ENCODE data around the gene KCNAB2.
"Not testable (repeated sequence)": the region's sequence is repeated elsewhere in the genome, so short reads cannot be mapped to it uniquely, and the experiment has no call there.

The KCNAB2 gene

DNA sequence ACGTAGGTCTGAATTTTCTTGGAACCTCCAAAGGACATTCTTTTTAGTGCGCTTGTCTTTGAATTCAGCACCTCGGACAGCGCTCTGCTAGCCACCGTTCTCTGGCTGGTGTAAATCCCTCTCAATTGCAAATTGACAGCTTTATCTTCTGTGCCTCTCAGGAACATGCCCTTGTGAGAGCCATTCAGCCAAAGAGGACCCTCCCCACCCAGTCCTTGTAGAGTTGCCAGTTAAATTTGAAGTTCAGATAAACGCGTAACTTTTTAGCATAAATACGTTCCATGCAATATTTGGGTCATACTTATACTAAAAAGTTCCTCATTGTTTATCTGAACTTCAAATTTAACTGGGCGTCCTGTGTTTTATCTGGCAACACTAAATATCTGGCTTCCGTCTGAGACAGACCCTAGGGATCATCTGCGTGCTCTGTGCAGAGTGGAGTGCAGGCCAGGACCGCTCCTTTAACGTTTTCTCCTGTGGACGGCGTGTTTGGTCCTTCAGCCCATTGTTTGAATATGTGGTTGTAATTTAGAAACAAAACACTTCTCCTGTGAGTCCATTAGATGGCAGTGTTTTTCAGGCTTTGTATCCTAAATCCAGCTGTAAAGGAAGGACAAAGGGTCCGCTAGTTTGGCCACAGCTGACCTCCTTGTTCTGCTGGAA is 7.0 kb downstream of the KCNAB2 start:
- DNase-seq (ENCODE audit: low read depth in 4 of 4, low spot score in 1 of 4) = no peak

- no peak for DNase-seq (ENCODE audit: low read depth in 4 of 4, low spot score in 1 of 4)
Measured at GRCh38 chr1:6053206-6053546, 7.5 kb downstream of the KCNAB2 start.

DNA sequence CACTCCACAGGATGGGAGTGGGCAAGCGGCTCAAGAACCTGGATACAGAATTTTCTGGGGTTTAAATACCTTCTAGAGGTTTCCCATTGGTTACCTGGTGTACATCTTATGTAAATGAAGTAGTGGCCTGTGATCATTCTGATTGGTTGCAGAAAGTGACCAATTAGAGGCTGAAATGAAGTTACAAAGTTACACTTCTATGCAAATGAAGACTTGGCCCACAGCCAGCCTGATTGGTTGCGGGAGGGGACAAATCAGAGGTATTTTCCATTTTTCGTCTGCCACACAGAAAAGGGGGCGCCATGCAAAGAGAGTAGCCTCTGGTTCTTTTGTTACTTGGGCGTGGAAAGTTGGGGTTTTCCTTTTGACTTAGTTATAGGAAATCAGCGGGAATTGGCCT is 8.9 kb downstream of the KCNAB2 start:
- no peak for DNase-seq (ENCODE audit: low read depth in 4 of 4, low spot score in 1 of 4)

GRCh38 chr1:6056572-6056948 is 10.9 kb downstream of the KCNAB2 start:
- DNase-seq (ENCODE audit: low read depth in 4 of 4, low spot score in 1 of 4) = no peak

GRCh38 chr1:6057170-6057845 is 11.6 kb downstream of the KCNAB2 start:
- no peak for DNase-seq (ENCODE audit: low read depth in 4 of 4, low spot score in 1 of 4)

DNA sequence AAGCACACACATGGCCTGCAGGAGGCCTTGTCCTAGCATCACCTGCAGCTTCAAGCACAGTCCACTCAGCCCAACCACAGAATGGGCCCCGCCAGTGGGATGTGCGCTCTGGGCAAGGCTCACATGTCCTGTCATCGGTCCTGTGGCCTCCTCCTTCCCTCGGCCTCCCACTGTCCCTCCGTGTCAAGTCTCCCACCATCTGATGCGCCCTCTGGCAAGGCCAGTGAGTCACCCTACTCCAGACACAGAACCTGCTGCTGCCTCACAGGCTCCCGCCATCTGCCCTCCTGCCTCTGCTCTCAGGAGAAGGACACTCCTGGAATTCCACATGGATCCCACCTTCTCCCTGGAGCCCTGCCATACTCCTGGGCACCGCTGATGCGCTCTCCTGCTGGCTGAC is 14.2 kb downstream of the KCNAB2 start:
- no peak for DNase-seq (ENCODE audit: low read depth in 4 of 4, low spot score in 1 of 4)

DNA sequence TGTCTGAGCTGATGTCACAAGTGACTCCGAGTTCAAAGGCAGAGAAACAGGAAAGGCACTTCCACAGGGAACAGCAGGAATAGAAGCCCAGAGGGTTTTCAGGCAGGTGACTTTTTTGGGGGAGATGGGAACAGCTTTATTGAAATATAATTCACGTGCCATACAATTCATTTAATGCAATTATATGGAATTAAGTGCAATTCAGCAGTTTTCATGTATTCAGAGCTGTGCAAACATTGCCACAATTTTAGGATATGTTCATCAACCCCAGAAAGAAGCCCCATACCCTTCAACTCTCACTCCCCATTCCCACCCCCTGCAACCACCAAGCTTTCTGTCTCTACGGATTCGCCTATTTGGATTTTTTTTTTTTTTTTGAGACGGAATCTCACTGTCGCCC is 17.0 kb downstream of the KCNAB2 start:
- no peak for DNase-seq (ENCODE audit: low read depth in 4 of 4, low spot score in 1 of 4)

DNA sequence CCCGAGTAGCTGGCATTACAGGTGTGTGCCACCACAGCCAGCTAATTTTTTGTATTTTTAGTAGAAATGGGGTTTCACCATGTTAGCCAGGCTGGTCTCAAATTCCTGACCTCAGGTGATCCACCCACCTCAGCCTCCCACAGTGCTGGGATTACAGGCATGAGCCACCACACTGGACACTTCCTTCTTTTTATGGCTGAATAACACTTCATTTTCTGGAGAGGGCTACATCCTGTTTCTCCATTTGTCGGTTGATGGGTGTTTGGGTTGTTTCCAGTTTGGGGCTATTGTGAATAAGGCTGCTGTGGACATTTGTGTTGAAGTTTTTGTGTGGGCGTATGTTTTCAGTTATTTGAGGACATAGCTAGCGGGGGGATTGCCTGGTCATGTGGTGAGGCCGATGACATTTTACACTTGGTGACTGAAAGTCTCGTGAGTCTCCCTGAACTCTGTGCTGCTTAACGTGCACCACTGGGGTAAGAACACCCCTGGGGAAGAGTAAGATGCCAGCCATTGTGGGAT is 17.9 kb downstream of the KCNAB2 start:
- not testable (repeated sequence) for DNase-seq (ENCODE audit: low read depth in 4 of 4, low spot score in 1 of 4)

- no peak for DNase-seq (ENCODE audit: low read depth in 4 of 4, low spot score in 1 of 4)
Measured at GRCh38 chr1:6065093-6065858, 19.6 kb downstream of the KCNAB2 start.

GRCh38 chr1:6066680-6067079 is 21.0 kb downstream of the KCNAB2 start:
- DNase-seq (ENCODE audit: low read depth in 4 of 4, low spot score in 1 of 4) = no peak

- no peak for DNase-seq (ENCODE audit: low read depth in 4 of 4, low spot score in 1 of 4)
Measured at GRCh38 chr1:6068073-6068472, 22.4 kb downstream of the KCNAB2 start.

GRCh38 chr1:6068932-6069331 is 23.2 kb downstream of the KCNAB2 start:
- no peak for DNase-seq (ENCODE audit: low read depth in 4 of 4, low spot score in 1 of 4)

DNA sequence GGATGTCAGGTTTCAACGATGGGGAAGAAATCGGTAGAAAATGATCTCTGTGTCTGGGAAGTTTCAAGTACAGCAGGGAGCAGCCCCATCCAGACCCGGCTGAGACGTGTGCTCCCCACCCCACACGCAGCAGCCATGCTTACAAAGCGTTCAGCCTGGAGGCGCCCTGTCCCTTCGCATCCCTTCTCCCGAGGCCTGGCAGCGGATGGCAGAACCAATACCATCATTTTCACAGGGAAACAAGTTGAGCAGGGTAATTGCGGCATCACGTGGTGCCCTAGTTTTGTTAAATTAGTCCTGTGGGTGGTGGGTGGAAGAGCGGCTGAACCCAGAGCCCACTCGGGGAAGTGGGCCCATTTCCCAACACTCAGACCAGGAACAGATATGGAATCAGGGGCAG is 23.9 kb downstream of the KCNAB2 start:
- no peak for DNase-seq (ENCODE audit: low read depth in 4 of 4, low spot score in 1 of 4)

DNA sequence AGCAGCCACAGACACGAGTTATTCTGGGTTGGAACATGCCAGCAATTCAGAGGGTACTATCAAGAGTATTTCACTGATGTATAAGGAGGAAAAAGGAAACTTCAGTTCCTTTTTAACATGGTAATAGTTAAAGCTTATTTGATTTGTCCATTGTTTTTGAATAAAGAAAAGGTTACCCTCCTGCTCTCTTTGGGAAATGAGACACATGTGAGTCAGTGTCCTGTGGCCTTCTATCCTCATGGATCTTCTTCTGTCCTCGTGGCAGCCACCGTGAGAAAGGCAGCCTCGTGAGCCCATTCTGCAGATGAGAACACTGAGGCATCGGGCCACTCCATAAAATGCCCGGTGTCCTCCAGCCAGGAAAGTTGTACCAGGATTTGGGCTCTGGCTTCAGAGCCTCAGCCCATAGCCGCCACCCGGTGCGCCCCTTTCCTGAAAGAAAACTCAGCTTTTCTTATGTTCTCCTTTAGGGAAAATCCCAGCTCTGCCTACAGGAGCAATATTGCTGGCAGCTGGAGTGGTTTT is 24.8 kb downstream of the KCNAB2 start:
- DNase-seq (ENCODE audit: low read depth in 4 of 4, low spot score in 1 of 4) = no peak

DNA sequence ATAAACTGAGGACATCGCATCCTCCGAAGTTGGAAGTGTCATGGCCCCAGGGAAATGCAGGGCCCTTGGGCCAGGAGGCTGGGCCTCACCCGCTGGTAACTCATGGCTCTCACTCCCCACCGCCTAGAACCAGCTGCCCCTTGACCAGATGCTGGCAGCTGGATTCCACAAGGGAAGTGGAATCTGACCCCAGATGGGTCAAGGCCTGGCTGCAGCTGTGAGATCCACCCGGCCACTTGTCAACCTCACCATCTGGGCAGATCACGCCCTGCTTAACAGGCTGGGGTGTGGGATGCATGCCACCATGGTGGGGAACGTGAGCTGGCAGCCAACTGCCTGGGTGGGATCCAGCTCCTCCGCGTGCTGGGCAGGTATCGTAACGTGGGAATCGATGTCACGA is 25.5 kb downstream of the KCNAB2 start:
- no peak for DNase-seq (ENCODE audit: low read depth in 4 of 4, low spot score in 1 of 4)

DNA sequence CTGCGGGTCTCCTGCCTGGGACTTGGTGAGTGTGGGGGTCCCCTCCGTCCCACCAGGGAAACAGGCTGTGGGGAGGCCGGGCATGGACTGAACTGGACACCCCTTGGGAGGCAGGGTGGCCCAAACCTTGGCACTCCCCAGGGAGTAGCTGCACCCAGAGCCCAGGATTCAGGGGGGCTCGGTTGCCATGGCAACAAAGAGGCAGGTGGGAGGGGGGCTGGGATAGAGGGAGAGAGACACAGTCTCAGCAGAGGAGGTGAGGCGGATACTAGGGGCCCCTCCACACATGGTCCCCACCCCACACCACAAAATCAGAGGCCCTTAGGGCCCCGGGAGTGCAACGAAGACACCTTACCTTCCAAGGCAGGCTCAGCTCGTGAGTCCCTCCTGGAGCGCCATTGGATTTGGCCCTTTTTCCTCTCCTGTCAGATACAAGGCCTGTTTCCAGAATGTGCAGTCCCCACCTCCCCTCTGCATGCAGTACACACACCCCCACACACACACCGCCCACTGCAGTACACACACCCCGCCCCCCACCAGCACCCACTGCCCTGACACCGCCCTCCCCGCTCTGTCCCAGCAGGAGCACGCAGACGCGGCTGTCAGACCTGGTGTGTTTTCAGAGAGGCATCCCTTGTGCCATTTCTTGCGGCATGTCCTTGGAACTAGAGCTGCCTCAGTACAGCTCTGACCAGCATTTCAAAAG is 27.2 kb downstream of the KCNAB2 start:
- no peak for DNase-seq (ENCODE audit: low read depth in 4 of 4, low spot score in 1 of 4)

DNA sequence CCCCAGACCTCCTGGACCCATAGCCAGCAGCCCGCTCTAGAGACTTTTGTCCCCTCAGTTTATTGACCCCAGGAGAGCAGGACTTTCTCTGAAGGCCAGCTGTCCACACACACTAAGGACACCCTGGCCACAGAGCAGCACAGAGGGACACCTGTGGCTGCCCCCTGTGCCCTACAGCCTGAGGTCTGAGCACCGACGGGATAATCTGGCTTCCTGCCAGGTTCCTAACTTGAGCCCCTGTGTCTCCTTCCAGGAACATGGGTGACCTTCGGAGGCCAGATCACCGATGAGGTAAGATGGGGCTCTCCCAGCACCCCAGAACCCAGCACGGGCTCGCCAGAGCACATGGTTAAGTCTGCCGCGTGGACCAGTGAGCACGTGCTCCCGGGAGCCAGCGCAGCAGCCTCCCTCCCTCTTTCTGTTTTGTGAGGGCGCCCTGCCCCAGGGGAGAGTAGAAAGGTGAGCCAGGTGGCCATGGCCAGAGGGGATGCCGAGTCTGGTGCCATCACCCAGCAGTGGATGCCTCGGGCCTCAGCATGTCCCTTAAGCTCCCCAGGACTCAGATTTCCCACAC is 27.9 kb downstream of the KCNAB2 start:
- no peak for DNase-seq (ENCODE audit: low read depth in 4 of 4, low spot score in 1 of 4)

DNA sequence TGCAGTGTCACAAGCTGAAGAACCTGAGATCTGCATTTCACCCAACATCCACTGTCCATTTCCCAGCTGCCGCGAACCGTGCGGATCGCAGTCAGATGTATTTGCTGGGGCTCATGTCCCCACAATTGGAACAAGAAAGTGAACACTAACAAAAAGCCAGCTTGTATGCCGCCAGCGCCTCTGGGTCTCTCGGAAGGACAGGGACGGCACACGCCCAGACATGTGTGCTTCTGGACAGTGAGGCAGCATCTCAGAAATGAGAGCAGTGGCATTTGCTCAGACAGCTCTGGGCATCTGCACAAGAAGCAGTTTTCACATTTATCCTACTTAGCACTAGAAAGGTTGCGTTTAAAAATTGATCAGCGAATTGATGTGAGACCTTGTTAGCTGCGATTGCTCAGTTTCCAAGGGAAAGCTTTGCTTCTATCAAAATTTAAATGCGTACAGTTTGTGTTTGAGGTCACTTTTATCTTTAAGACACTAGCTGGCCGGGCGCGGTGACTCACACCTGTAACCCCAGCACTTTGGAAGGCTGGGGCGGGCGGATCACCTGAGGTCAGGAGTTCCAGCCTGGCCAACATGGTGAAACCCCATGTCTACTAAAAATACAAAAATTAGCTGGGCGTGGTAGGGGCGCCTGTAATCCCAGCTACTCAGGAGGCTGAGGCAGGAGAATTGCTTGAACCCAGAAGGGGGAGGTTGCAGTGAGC is 28.7 kb downstream of the KCNAB2 start:
- DNase-seq (ENCODE audit: low read depth in 4 of 4, low spot score in 1 of 4) = no peak

GRCh38 chr1:6075748-6076147 is 30.1 kb downstream of the KCNAB2 start:
- DNase-seq (ENCODE audit: low read depth in 4 of 4, low spot score in 1 of 4) = no peak

GRCh38 chr1:6077061-6077460 is 31.4 kb downstream of the KCNAB2 start:
- not testable (repeated sequence) for DNase-seq (ENCODE audit: low read depth in 4 of 4, low spot score in 1 of 4)

Measured in stimulated activated CD4-positive, alpha-beta T cell treated with anti-CD3 and anti-CD28 coated beads, Interleukin-1b, Interleukin-23, amount 100 ng/mL, for 24 hours (primary cell).